Measurements from ENCODE around the gene SLC35F5.
"Not testable (repeated sequence)": the region's sequence is repeated elsewhere in the genome, so short reads cannot be mapped to it uniquely, and the experiment has no call there.

Gene SLC35F5, protein sequence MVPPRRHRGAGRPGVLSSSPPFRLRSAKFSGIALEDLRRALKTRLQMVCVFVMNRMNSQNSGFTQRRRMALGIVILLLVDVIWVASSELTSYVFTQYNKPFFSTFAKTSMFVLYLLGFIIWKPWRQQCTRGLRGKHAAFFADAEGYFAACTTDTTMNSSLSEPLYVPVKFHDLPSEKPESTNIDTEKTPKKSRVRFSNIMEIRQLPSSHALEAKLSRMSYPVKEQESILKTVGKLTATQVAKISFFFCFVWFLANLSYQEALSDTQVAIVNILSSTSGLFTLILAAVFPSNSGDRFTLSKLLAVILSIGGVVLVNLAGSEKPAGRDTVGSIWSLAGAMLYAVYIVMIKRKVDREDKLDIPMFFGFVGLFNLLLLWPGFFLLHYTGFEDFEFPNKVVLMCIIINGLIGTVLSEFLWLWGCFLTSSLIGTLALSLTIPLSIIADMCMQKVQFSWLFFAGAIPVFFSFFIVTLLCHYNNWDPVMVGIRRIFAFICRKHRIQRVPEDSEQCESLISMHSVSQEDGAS

DNA sequence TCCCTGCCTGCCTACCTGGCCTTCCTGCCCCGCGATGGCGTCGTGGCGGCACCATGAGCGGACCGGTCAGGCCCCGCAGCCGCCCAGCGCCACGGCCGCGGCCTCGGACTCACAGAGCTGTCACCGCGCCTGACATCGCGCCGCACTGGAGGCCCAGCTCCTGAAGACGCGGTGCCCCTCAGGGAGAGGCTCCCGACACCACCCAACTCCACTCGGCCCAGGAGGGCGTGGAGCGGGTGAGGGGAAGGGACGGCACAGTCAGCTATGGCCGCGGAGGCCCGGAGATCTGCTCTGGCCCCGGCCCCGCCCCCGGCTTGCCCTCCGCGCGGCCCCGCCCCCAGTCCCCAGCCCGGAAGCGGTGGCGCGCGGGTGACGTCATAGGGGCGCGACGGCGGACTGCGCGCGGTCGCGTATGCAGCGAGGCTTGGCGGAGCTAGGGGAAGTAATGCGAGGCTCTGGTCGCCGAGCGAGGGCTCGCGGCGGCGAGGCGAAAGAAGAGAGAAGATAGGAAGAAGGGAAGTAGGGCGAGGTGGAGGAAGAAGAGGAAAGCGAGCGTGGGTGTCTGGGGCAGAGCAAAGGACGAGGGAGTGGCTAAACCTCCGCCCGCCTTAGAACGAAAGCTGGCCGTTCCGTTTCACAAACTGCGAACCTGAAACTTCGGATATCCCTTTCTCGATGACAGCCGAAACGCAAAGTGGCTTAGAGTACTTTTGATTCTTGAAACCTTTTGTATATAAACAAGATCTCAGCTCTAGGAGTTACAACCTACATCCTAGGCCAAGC, at the start of gene SLC35F5:
Gene SLC35F5 (minus strand): TSS at position 288 of the 783 bp plus-strand sequence. CDS start 233 bp downstream, at position 55.
- DNase-seq = peak; percentile 91

DNA sequence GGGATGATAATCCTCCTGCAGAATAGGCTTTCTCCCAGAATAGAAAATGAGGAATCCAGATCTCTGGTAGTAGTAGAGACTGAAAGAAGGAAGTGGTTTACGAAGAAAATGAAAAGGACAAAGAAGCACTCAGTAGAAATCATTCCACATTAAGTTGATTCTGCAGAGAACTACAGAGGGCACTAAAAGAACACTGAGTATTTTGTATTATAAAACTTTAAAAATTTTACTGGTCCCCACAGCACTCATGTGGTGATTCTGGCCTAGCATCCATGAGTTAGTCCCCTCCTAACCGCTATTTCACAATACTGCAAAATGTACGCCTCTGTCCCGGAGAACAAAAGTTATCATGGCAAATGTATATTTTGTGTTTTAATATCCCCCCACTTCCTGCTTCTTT, 42.9 kb upstream of the SLC35F5 start:
- DNase-seq = no peak

DNA sequence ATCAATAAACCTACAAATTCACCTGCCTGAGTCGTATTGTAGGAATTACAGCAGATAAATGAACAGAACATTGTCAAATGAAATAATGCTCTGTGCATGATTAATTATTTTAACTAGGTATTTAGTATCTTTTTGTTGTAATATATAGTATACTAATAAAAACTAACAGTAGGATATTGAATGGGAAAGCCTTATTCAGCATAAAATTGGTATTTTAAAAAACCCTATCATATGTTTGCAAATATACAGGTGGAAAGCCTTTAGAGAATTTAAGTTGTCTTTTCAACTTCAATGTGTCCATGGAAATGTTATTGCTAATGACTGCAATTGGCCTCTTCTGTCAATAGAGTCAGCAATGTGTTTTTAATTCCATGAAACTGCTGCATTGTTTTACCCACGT, 40.8 kb upstream of the SLC35F5 start:
- no peak for DNase-seq

DNA sequence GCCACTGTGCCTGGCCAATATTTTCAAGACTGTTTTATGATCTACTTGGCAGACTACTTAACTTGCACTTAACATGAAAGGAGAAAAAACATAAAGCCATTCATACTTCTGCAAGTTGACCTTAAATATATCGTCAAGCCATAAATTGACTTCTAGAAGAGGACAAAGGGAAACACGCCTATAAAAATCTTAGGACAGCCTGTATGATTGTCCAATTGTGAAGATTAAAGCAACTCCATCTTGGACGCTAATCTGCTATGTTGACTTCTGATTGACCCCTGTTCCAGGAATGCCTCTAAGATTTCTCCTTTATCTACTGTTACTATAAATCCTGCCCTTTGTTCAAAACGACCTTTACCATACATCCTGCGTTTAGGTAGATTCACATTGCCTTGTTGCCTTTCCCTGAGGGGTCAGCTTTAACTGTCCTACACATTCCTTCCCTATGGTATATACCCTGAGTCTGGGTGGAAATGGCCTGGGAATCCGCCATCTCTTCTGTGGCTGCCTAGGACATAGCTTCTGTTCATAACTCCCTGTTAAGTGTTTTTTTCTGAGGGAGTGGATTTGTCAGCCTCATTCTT, 40.2 kb upstream of the SLC35F5 start:
- no peak for DNase-seq

DNA sequence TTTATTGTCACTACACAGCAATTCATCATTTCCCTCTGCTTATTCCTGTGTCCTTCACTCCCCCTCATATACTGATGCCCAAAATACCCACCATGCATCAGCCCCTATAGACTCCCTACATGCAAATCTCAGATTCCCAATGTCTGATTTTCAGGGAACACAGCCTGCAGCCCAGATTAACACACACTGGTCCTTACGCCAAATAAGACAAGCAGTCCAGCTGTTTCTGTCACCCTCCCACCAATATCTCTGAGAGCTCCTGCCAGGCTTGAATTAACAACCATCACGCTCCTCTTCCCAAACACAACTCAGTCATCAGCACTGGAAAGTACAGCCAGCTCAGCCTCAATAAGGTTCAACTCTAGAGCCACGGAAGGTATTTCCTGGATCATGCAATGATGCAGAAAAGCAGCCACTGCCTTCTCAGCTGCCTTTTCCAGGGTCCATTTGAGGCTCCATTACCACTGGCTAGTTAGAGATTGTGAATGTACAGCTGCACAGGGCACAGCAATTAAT, 39.0 kb upstream of the SLC35F5 start:
- no peak for DNase-seq

DNA sequence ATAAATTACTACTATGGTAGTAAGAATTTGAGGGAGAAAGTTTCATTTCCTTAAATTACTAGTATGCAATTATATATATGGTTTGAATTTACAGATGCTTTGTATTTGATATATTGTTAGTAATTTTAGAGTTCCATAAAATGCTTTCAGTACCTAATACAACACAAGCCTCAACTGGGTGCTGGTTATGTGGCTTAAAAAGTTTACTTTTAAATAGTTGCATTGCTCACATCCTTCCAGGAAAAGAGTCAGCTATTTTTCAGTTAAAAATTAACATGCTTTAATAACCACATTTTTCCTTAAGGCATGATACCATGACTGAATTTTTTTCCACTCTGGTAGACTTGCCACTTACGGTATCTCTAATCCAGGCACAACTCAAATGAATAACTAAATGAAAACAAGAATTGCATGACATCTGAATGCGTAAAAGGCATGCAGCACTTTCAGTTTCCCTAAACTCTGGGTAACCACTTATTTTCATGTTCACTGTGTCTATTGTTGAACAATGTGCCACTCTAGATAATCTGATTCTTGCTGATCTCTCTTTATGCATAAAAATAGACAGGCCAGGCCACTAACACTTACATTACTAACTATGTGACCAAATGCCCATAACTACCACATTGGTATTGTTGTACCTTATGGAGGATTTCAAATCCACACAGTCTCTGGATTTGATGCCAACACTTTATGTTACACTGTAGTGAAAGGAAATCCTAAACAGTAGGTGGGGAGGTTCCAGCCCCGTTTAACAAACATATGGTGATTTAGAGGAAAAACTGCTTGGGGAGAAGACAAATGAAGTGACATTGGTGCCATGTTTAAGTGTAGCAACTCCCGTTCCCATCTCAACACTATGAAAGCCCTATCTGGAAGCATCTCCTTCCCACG, 35.5 kb upstream of the SLC35F5 start:
- DNase-seq = peak; percentile 27

DNA sequence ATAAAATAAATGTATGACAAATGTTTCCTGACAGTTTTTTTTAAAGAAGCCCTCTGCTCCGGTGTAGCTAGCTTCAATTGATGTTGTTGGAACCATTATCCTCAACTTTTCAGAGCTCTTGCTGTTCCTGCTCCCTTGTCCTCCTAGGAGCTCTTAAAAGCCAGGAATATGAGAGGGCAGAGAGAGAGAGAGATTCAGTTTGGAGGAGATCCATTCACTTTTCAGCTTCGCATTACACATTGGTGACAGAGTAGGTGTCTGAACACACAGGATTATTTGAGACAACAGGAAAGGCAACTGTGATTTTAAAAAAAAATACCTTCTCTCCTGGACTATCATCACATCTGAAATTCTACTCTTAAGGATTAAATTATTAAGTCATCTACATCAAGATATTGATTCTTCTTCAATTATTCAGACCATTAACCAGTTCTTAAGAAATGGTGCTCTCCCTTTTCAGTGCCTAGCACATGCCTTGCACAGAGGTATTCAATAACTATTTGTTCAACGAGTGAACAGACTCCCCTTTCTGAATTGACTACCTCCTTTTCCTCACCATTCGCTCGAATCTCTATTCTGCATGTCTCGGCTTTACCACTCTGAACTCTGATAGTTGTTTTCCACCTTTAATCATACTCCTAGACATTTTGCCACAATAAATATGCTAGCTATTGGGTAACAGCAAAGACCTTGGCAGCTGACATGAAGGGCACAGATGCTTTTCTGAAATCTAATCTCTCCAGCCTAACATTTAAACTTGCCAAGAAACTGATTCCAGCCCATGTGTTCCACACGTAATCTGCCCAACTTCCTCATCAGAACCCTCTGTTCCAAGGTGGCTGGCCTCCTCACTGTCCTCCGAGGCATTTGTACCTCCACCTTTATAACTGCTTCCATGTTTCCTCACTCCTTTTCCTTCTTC, 28.6 kb upstream of the SLC35F5 start:
- DNase-seq = no peak

DNA sequence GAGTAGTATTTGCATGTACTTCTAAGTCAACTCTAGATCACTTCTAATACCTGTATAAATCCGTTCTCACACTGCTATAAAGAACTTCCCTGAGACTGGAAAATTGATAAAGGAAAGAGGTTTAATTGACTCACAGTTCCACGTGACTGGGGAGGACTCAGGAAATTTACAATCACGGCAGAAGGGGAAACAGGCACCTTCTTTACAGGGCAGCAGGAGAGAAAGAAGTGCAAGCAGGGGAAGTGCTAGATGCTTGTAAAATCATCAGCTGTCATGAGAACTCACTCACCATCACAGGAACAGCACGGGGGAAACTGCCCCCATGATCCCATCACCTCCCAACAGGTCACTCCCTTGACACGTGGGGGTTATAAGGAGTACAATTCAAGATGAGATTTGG, 24.0 kb upstream of the SLC35F5 start:
- DNase-seq = no peak

DNA sequence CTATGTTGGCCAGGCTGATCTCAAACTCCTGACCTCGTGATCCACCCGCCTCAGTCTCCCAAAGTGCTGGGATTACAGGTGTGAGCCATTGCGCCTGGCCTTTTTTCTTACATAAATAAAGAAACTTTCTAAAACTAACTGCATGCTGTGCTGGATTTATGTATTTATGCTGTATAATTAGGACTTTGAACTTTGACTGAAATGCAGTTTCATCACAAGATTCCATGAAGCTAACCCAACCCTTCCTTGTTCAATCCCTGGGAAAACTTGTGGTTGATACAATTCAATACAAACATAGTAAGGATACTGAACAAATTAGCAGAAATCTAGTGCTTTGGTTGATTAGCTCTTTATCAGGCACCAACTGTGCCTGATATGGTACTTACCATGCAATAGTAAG, 20.9 kb upstream of the SLC35F5 start:
- no peak for DNase-seq

DNA sequence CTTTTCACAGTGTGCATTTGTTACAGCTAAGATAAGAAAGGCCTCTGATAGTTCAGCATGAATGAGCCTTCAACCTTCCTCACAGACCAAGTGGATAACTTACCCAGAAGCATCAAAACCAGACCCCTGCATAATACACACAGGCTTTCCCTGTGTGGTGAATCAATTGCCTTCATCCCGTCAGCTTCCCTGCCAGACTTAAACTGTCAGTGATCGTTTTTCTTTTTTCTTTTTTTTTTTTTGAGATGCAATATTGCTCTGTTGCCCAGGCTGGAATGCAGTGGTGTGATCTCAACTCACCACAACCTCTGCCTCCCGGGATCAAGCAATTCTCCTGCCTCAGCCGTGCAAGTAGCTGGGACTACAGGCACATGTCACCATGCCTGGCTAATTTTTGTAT, 20.5 kb upstream of the SLC35F5 start:
- DNase-seq = no peak

DNA sequence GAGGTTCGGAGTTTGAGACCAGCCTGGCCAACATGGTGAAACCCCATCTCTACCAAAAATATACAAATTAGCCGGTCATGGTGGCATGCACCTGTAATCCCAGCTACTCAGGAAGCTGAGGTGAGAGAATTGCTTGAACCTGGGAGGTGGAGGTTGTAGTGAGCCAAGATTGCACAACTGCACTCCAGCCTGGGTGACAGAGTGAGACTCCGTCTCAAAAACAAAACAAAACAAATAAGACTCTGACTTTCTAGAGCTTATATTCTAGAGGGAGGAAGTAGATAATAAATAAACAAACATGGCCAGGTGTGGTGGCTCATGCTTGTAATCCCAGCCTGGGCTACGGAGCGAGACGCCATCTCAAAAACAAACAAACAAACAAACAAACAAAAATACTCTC, 18.2 kb upstream of the SLC35F5 start:
- not testable (repeated sequence) for DNase-seq

DNA sequence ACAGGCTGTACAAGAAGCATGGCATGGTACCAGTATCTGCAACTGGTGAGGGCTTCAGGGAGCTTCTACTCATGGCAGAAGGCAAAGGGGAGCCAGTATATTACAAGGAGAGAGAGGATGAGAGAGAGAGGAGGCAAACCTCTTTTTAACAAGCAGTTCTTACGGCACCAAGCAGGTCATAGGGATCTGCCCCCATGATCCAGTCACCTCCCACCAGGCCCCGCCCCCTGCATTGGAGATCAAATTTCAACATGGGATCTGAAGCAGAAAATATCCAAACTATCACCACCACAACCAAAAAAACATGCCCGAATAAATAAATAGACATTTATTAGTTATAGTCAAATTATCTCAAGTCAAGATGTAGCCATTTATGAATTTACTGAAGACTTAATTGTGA, 14.5 kb upstream of the SLC35F5 start:
- DNase-seq = no peak

DNA sequence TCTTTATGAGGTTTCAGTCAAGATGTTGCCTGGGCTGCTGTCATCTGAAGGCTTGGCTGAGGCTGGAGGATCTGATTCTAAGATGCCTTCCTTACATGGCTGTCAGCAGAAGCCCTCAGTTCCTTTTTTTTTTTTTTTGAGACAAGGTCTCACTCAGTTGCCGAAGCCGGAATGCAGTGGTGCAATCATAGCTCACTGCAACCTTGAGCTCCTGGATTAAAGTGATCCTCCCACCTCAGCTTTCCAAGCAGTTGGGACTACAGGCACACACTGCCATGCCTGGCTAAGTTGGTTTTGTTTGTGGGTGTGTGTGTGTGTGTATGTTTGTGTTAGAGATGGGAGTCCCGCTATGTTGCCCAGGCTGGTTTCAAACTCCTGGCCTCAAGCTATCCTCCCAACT, 13.1 kb upstream of the SLC35F5 start:
- no peak for DNase-seq

DNA sequence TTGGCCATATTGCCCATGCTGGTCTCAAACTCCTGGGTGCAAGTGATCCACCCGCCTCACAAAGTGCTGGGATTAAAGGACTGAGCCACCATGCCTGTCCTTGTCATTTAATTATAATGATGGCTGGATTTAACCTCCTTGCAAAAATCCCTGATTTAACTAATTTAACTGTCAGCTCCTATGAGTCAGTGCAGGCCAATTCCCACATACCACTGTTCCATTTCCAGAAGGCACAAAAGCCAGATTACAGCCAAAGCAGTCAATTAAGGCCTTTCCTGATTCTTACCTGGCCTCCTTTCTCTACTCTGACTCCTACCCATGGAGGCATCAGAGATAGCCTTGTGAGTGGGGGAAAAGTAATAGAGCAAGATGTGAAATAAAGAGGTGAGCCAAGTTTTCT, 12.3 kb upstream of the SLC35F5 start:
- no peak for DNase-seq

DNA sequence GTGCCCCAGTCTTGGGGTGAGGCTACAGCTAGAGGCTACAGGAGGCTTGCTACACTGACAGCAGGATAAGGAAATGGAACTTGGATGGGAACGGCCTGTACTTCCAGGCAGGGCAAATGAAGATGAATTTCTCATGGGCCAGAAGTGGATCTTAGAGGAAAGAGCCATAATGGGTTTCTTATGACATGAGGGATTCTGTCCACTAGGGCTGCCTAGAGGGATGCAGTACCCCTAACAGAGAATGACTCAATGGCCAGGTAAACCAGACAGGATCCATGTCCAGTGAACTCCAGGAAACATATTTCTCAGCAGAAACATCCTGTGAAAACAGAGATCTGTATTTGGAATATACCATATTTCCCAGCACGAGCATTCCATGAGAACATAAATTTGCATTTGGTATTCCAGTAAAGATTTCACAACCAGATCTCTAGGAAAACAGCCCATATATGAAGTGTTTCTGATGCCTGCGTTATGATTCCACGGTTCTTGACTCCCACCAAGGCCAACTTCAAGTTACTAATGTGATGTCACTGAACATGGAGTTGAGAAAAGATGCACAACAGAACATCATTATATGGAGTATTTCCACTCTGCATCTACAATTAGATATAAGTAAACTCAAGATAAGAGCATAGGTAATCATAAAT, 11.5 kb upstream of the SLC35F5 start:
- DNase-seq = no peak

DNA sequence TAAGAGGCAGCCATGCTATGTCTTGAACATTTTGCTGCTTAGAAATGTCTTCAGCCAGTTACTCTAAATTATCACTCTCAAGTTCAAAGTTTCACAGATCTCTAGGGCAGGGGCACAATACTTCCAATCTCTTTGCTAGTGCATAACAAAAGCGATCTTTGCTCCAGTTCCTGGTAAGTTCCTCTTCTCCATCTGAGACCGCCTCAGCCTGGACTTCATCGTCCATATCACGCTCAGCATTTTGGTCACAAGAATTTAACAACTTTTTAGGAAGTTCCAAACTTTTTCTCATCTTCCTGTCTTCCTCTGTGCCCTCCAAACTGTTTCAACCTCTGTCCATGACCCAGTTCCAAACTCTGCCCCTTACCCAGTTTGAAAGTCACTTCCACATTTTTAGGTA, 8.8 kb upstream of the SLC35F5 start:
- no peak for DNase-seq

DNA sequence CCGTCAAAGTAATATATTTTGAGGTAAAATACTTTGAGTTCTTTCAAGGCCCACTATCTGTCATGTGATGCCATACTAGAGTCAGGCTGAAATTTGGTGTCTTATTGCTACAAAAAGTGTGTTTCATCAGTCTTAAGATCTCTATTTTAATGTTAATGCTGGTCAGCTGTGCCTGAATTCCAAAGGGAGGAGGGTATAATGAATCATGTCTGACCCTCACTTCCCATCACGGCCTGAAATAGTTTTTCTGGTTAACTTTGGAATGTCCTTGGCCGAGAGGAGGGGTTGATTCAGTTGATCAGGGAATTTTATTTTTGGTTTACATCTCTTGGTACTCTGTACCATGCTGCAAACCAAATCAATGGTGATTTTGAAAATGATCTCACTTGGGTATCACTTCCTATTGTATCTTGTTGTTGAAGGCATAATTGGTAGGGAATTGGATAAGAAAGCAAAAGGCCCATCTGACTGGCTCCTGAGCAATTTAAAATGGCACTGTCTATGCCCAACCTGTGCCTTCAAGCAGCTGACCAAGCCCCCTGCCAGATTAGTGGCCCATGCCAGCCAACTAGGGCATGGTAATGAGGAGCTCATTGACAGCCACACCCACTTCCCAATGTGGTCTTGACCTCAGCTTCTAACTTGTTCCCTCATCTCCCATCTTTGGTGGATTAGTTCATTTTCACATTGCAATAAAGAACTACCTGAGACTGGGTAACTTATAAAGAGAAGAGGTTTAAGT, 6.1 kb upstream of the SLC35F5 start:
- DNase-seq = no peak

DNA sequence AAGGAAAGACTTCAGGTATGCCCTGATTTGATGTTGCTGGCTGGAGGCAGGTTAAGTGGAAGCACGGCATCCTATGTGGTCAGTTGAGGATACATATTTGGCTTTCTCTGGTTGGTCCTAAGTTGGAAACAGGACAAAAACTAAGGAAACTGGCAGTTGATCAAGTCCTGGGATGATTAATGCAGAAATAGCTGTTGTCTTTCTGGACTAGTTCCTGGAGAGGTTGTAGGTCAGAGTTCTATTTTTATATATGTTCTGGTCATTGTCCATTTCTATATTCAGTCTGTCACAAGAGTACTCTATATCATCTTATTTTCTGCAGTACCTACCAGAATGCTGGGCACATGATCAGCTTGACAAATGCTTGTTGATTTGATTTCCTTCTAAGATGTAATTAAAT, 4.0 kb upstream of the SLC35F5 start:
- no peak for DNase-seq

DNA sequence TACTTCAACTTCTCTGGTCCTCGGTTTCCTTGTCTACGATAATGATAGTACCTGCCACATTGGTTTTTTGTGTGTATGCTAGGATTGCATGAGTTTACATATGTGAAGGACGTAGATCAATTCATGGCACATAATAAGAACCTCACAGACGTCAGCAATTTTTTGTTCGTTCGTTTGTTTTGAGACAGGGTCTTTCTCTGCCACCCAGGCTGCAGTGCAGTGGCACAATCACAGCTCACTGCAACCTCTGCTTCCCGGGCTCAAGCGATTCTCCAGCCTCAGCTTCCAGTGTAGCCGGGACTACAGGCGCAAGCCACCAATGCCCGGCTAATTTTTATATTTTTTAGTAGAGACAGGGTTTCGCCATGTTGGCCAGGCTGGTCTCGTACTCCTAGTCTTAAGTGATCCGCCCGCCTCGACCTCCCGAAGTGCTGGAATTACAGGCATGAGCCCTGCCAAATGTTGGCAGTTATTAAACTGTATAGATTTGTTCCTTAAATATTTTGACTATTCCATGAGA, 756 bp upstream of the SLC35F5 start:
- DNase-seq = no peak

All from stimulated activated CD4-positive, alpha-beta T cell treated with anti-CD3 and anti-CD28 coated beads, Interleukin-4, amount 100 ng/mL, for 24 hours (primary cell).